Endothelial cell of umbilical vein (primary cell): ENCODE measurements around the gene UBE4B. TPM values are rescaled to one million over a fixed set of nuclear protein-coding genes. Genes with fewer than 3 reads are reported as not detected.
"Not testable (repeated sequence)": the region's sequence is repeated elsewhere in the genome, so short reads cannot be mapped to it uniquely, and the experiment has no call there.

Source experiments
- BruUV-seq: library from RNA; stranded (reverse); fragments of 400-500 nt; replicated peaks from 2 replicates; lab custom pipeline; 2021; lab: Mats Ljungman, UMichigan
- CTCF ChIA-PET: fragments of 300-600, 350-600 bp; sonication (Branson Sonifier 250); formaldehyde crosslinking; loops from one replicate; lab custom pipeline; 2021; ENCODE audit warnings: antibody characterized with exemption, inconsistent platforms; lab: Charles Lee
- POLR2A ChIA-PET: fragments of 300-600, 350-600 bp; sonication (Branson Sonifier 250); formaldehyde crosslinking; loops from one replicate; lab custom pipeline; 2021; ENCODE audit warnings: antibody characterized with exemption, inconsistent platforms; lab: Charles Lee
- DNase-seq: peaks from one replicate; pipeline ENCODE4 v3.0.0-alpha.2; 2011; ENCODE audit warnings: low read depth, low spot score
- FAIRE-seq: peaks from 2 replicates; lab custom pipeline; 2011; peaks lifted over from hg19 to GRCh38; lab: Jason Lieb, UNC
- H2AFZ ChIP-seq: 2 replicates; pipeline ENCODE4 v1.6.0; 2012; ENCODE audit warnings: low read depth, low read length, control low read depth, inconsistent platforms
- H3K27ac ChIP-seq: 2 replicates; pipeline ENCODE4 v1.5.1; 2011; ENCODE audit warnings: low read depth, mild to moderate bottlenecking, control low read depth, low read length, moderate library complexity; ENCODE audit not compliant: insufficient read depth
- H3K27me3 ChIP-seq, 2 experiments: 2 replicates each; pipeline versions ENCODE4 v1.6.0 to v1.6.1; 2011; ENCODE audit warnings: low read length in 2 of 2, mixed read lengths in 1 of 2; ENCODE audit not compliant: control insufficient read depth in 2 of 2, insufficient read depth in 2 of 2
- H3K36me3 ChIP-seq, 2 experiments: 2 replicates in 1 of 2; 3 replicates in 1 of 2; pipeline ENCODE4 v1.5.1; 2011; ENCODE audit warnings: low read length in 2 of 2, mild to moderate bottlenecking in 1 of 2, moderate library complexity in 1 of 2; ENCODE audit not compliant: control insufficient read depth in 2 of 2, insufficient read depth in 2 of 2; ENCODE audit errors: extremely low read depth in 1 of 2
- H3K4me1 ChIP-seq: 3 replicates; pipeline ENCODE4 v1.5.1; 2011; ENCODE audit warnings: mild to moderate bottlenecking, low read length; ENCODE audit not compliant: control insufficient read depth, insufficient read depth; ENCODE audit errors: extremely low read depth
- H3K4me2 ChIP-seq: 2 replicates; pipeline ENCODE4 v1.6.1; 2011; ENCODE audit warnings: low read length, control low read depth, mixed read lengths; ENCODE audit not compliant: insufficient read depth
- H3K4me3 ChIP-seq, 3 experiments: fragments of 200-600 bp in 1 of 3; sonication (generic), shearing (Covaris generic) in 1 of 3; replicated peaks in 1 of 3; 2 replicates each; pipeline ENCODE4 v1.5.1; 2011 to 2016; ENCODE audit warnings: control low read depth in 3 of 3, low read length in 3 of 3, mild to moderate bottlenecking in 2 of 3, inconsistent platforms in 1 of 3, low read depth in 1 of 3, moderate library complexity in 1 of 3; ENCODE audit not compliant: insufficient read depth in 1 of 3
- H3K79me2 ChIP-seq: 2 replicates; pipeline ENCODE4 v1.6.0; 2012; ENCODE audit warnings: low read length, inconsistent platforms; ENCODE audit not compliant: control insufficient read depth, insufficient read depth
- H3K9ac ChIP-seq: replicated peaks from 2 replicates; pipeline ENCODE3; 2011; ENCODE audit warnings: low read length, control low read depth; ENCODE audit not compliant: insufficient read depth; ENCODE audit errors: extremely low read depth
- H3K9me1 ChIP-seq: replicated peaks from 3 replicates; pipeline ENCODE4 v1.6.0; 2011; ENCODE audit warnings: mild to moderate bottlenecking, low read length; ENCODE audit not compliant: control insufficient read depth, insufficient read depth; ENCODE audit errors: extremely low read depth
- H3K9me3 ChIP-seq: replicated peaks from 2 replicates; pipeline ENCODE4 v1.5.1; 2012; ENCODE audit warnings: low read length, inconsistent platforms; ENCODE audit not compliant: control insufficient read depth, insufficient read depth
- H4K20me1 ChIP-seq: replicated peaks from 2 replicates; pipeline ENCODE3; 2011; ENCODE audit warnings: mild to moderate bottlenecking, low read length; ENCODE audit not compliant: control insufficient read depth, insufficient read depth; ENCODE audit errors: extremely low read depth
- FOS ChIP-seq: IDR thresholded peaks from 2 replicates; pipeline ENCODE4 v1.6.1; 2011; ENCODE audit warnings: mild to moderate bottlenecking, low read length, moderate library complexity, borderline replicate concordance; ENCODE audit not compliant: insufficient read depth
- JUN ChIP-seq: IDR thresholded peaks from 2 replicates; pipeline ENCODE4 v1.6.1; 2011; ENCODE audit warnings: borderline replicate concordance, low read depth; ENCODE audit not compliant: insufficient read length, insufficient read depth
- POLR2AphosphoS5 ChIP-seq: IDR thresholded peaks from 2 replicates; pipeline ENCODE4 v1.6.1; 2012; ENCODE audit warnings: low read depth, mild to moderate bottlenecking, control low read depth, low read length, moderate library complexity; ENCODE audit not compliant: insufficient read depth
- dilution Hi-C: fragments of 300-500 bp; cut with MboI; formaldehyde crosslinking; loops from one replicate; pipeline ENCODE4 v1.15.0; 2019; ENCODE audit warnings: low sequenced_read_pairs; ENCODE audit not compliant: extremely low pct_ligation_motif_present
- intact Hi-C: fragments of 100-400 bp; cut with micrococcal nuclease; formaldehyde crosslinking; loops from one replicate; pipeline ENCODE4 v1.10.0; 2022
- polyA plus RNA-seq, 4 experiments: library from polyadenylated mRNA; depleted of rRNA in 3 of 4; stranded (reverse) in 3 of 4; unstranded in 1 of 4; fragments of >200 nt; gene quantifications; 2 replicates each; pipeline versions ENCODE4 v1.2.1 to v1.2.3, GENCODE V29; 2011 to 2012; ENCODE audit warnings: missing spikeins in 1 of 4
- total RNA-seq: library from RNA; stranded (reverse); gene quantifications from 2 replicates; pipeline ENCODE4 v1.2.3, GENCODE V29; 2021

The UBE4B gene
- total and polyA plus RNA-seq, 2 donors (not counting 3 experiments of a cell fraction or from before 2014, with no cell fraction given): 17.8 to 54.5 TPM

GRCh38 chr1:10107476-10107847, 74.7 kb downstream of the UBE4B start:
- H3K36me3 ChIP-seq, BruUV-seq, dilution Hi-C loops, CTCF ChIA-PET, POLR2A ChIA-PET, H2AFZ ChIP-seq, H4K20me1 ChIP-seq, H3K79me2 ChIP-seq, intact Hi-C loops, H3K9me3 ChIP-seq, DNase-seq, H3K4me3 ChIP-seq, H3K9me1 ChIP-seq, H3K27me3 ChIP-seq: not testable (repeated sequence)
- H3K4me1 ChIP-seq: peaks cover 23% of the 10 kb centered on the region
- peak overlapping the region; percentile 92 for H3K27ac ChIP-seq
- H3K4me2 ChIP-seq: peak overlapping the region; percentile 72
- peak; percentile 12 for FAIRE-seq
- H3K9ac ChIP-seq: peak overlapping the region; percentile 79

- peak overlapping the region; percentile 79 for H3K9ac ChIP-seq
- H2AFZ ChIP-seq: no peak overlapping the region
- no peaks in the 10 kb centered on the region for H3K27me3 ChIP-seq
- no peaks in the 10 kb centered on the region for H4K20me1 ChIP-seq
- H3K36me3 ChIP-seq: peaks cover 6 to 7% of the 10 kb centered on the region in 2 experiments
- TF ChIP-seq FOS (peak; percentile 62), POLR2AphosphoS5 (no peak), JUN (peak; percentile 84)
- ChIA-PET POLR2A (no interaction called here), CTCF (no interaction called here)
- H3K4me1 ChIP-seq: peaks cover 23% of the 10 kb centered on the region
- H3K9me3 ChIP-seq: no peaks in the 10 kb centered on the region
- DNase-seq (peak; percentile 83), FAIRE-seq (peak; percentile 96)
- H3K4me2 ChIP-seq: peak overlapping the region; percentile 72
- H3K27ac ChIP-seq: peak overlapping the region; percentile 92
- intact Hi-C loops: loop anchor here (1.0 kb wide), 2 partner anchors 41 to 75 kb away; no protein-coding TSS in a partner anchor
- peak overlapping the region in 1 of 3 experiments; percentile 41 for H3K4me3 ChIP-seq
- no peaks in the 10 kb centered on the region for H3K9me1 ChIP-seq
- dilution Hi-C loops: no loop called here
- no peaks in the 10 kb centered on the region for H3K79me2 ChIP-seq
- no TSS peak for BruUV-seq
Observed at GRCh38 chr1:10108134-10108663, 75.4 kb downstream of the UBE4B start.
